ENCODE results near the gene PRELID2.

GRCh38 chr5:145872486-145872885, 37.3 kb upstream of the PRELID2 start:
- no peak for TF ChIP-seq RAD21 (IDR thresholded peaks at IDR 0.05; ENCODE audit: low read length)
- TF ChIP-seq SIN3A (IDR thresholded peaks at IDR 0.05; ENCODE audit: borderline replicate concordance, low read depth, low read length): no peak
- TF ChIP-seq JUND (IDR thresholded peaks at IDR 0.05): no peak
- no peak for TF ChIP-seq MAX (IDR thresholded peaks at IDR 0.05; ENCODE audit: low read depth)
- TF ChIP-seq, protein P1, sequence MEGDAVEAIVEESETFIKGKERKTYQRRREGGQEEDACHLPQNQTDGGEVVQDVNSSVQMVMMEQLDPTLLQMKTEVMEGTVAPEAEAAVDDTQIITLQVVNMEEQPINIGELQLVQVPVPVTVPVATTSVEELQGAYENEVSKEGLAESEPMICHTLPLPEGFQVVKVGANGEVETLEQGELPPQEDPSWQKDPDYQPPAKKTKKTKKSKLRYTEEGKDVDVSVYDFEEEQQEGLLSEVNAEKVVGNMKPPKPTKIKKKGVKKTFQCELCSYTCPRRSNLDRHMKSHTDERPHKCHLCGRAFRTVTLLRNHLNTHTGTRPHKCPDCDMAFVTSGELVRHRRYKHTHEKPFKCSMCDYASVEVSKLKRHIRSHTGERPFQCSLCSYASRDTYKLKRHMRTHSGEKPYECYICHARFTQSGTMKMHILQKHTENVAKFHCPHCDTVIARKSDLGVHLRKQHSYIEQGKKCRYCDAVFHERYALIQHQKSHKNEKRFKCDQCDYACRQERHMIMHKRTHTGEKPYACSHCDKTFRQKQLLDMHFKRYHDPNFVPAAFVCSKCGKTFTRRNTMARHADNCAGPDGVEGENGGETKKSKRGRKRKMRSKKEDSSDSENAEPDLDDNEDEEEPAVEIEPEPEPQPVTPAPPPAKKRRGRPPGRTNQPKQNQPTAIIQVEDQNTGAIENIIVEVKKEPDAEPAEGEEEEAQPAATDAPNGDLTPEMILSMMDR (IDR thresholded peaks at IDR 0.05): no peak
- no peak for TF ChIP-seq EZH2phosphoT487 (IDR thresholded peaks at IDR 0.05; ENCODE audit: borderline replicate concordance, low read depth)
- TF ChIP-seq TEAD4 (IDR thresholded peaks at IDR 0.05; ENCODE audit: borderline replicate concordance, insufficient read depth): no peak
- TF ChIP-seq RFX5 (IDR thresholded peaks at IDR 0.05; ENCODE audit: low read length): no peak
- no peak for TF ChIP-seq POLR2AphosphoS5 (IDR thresholded peaks at IDR 0.05; ENCODE audit: low read depth, low read length)
- no peak for TF ChIP-seq EP300 (IDR thresholded peaks at IDR 0.05; ENCODE audit: borderline replicate concordance in 1 of 2, low read depth in 1 of 2, low read length in 1 of 2)
- no peak for TF ChIP-seq GABPA (IDR thresholded peaks at IDR 0.05; ENCODE audit: low read depth)

Data from SK-N-SH (cell line).